Calu3 (cell line): ENCODE results near the gene AFAP1L2. TPM values are rescaled to one million over a fixed set of nuclear protein-coding genes. Genes with fewer than 3 reads are reported as not detected.

Experiments used
- BruUV-seq: library from RNA; stranded (reverse); fragments of 400-500 nt; replicated peaks from 2 replicates; lab custom pipeline; 2021; lab: Mats Ljungman, UMichigan
- CTCF ChIA-PET: fragments of 300-600 bp; sonication (Branson Sonifier 250); formaldehyde crosslinking; loops from one replicate; lab custom pipeline; 2022; ENCODE audit warnings: antibody characterized with exemption; lab: Charles Lee
- DNase-seq: peaks from one replicate; pipeline ENCODE4 v3.0.0; 2022
- H3K27ac Mint-ChIP-seq: one replicate; pipeline ENCODE4 v1.8.0; 2022; ENCODE audit warnings: mixed read lengths; ENCODE audit not compliant: unreplicated experiment
- H3K27me3 Mint-ChIP-seq: one replicate; pipeline ENCODE4 v1.8.0; 2022; ENCODE audit warnings: mixed read lengths; ENCODE audit not compliant: unreplicated experiment
- H3K36me3 Mint-ChIP-seq: one replicate; pipeline ENCODE4 v1.8.0; 2022; ENCODE audit warnings: mild to moderate bottlenecking, moderate library complexity, mixed read lengths; ENCODE audit not compliant: insufficient read depth, unreplicated experiment
- H3K4me1 Mint-ChIP-seq: one replicate; pipeline ENCODE4 v1.8.0; 2022; ENCODE audit warnings: mild to moderate bottlenecking, low read depth, mixed read lengths; ENCODE audit not compliant: unreplicated experiment
- H3K4me3 Mint-ChIP-seq: one replicate; pipeline ENCODE4 v1.8.0; 2022; ENCODE audit warnings: mild to moderate bottlenecking, low read depth, moderate library complexity, mixed read lengths; ENCODE audit not compliant: unreplicated experiment
- H3K9me3 Mint-ChIP-seq: one replicate; pipeline ENCODE4 v1.8.0; 2022; ENCODE audit warnings: low read depth, mixed read lengths; ENCODE audit not compliant: unreplicated experiment
- CTCF ChIP-seq: fragments of 200-600 bp; IDR thresholded peaks from one replicate; pipeline ENCODE4 v1.8.0; 2022; ENCODE audit warnings: antibody characterized with exemption; ENCODE audit not compliant: unreplicated experiment
- intact Hi-C: fragments of 100-400 bp; cut with micrococcal nuclease; formaldehyde crosslinking; loops from one replicate; pipeline ENCODE4 v1.10.0; 2022; ENCODE audit not compliant: unreplicated experiment
- total RNA-seq: library from RNA; stranded (reverse); gene quantifications from 2 replicates; pipeline ENCODE4 v1.2.3, GENCODE V29; 2022

AFAP1L2 gene
- total RNA-seq, 1 experiment from 2014 or later = 0.76 TPM

GRCh38 chr10:114255227-114255626, 149.1 kb downstream of the AFAP1L2 start:
- no peak overlapping the region for H3K4me3 Mint-ChIP-seq
- CTCF ChIA-PET = no interaction called here
- intact Hi-C loops = no loop called here
- peaks cover 13% of the 10 kb centered on the region for H3K36me3 Mint-ChIP-seq
- BruUV-seq = no TSS peak
- no peaks in the 10 kb centered on the region for H3K27me3 Mint-ChIP-seq
- H3K4me1 Mint-ChIP-seq = no peaks in the 10 kb centered on the region
- TF ChIP-seq CTCF = no peak
- DNase-seq = no peak
- no peaks in the 10 kb centered on the region for H3K9me3 Mint-ChIP-seq
- H3K27ac Mint-ChIP-seq = no peak overlapping the region

DNA sequence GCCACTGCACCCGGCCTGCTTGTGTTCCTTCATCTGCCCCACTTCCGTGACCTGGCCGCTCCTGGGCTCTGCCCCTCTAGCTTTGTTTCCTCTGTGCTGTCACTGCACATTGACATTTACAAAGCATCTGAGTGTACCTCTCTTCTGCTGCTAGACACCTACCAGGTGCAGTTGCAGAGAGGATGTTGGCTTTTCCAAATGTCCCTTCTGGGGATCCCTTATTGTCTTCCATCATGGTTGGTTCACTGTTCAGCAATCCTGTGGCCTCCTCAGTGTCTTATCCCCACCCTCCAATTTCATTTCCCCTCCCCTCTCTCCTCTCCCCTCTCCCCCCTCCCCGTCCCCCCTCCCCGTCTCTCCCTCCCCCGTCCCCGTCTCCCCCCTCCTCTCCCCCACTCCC, 151.4 kb downstream of the AFAP1L2 start:
- no peak overlapping the region for H3K27ac Mint-ChIP-seq
- intact Hi-C loops = no loop called here
- H3K27me3 Mint-ChIP-seq = no peaks in the 10 kb centered on the region
- BruUV-seq = no TSS peak
- no peaks in the 10 kb centered on the region for H3K9me3 Mint-ChIP-seq
- peaks cover 13% of the 10 kb centered on the region for H3K36me3 Mint-ChIP-seq
- no peak overlapping the region for H3K4me3 Mint-ChIP-seq
- no peak for TF ChIP-seq CTCF
- CTCF ChIA-PET = no interaction called here
- DNase-seq = no peak
- no peaks in the 10 kb centered on the region for H3K4me1 Mint-ChIP-seq

- no peaks in the 10 kb centered on the region for H3K27me3 Mint-ChIP-seq
- H3K36me3 Mint-ChIP-seq = peaks cover 13% of the 10 kb centered on the region
- H3K9me3 Mint-ChIP-seq = no peaks in the 10 kb centered on the region
- peak overlapping the region; percentile 60 for H3K27ac Mint-ChIP-seq
- DNase-seq = no peak
- CTCF ChIA-PET = no interaction called here
- BruUV-seq = no TSS peak
- no peaks in the 10 kb centered on the region for H3K4me1 Mint-ChIP-seq
- H3K4me3 Mint-ChIP-seq = no peak overlapping the region
- no peak for TF ChIP-seq CTCF
- intact Hi-C loops = no loop called here
These were observed 152.2 kb downstream of the AFAP1L2 start for GRCh38 chr10:114252092-114252491.

- Mint-ChIP-seq H3K36me3 (peaks cover 18% of the 10 kb centered on the region), H3K4me1 (peaks cover 3% of the 10 kb centered on the region), H3K9me3 (no peaks in the 10 kb centered on the region), H3K27ac (no peak overlapping the region), H3K27me3 (no peaks in the 10 kb centered on the region), H3K4me3 (no peak overlapping the region)
- CTCF ChIA-PET = no interaction called here
- intact Hi-C loops = no loop called here
- DNase-seq = no peak
- no TSS peak for BruUV-seq
- TF ChIP-seq CTCF = no peak
These were observed 153.6 kb downstream of the AFAP1L2 start for GRCh38 chr10:114250716-114251115.
